Fibroblast of the conjunctiva (primary cell): ENCODE results near the gene IGF1R.

Experiments
- DNase-seq: peaks from one replicate; pipeline ENCODE4 v3.0.0-alpha.2; 2010; ENCODE audit warnings: low read depth

Gene IGF1R

DNA sequence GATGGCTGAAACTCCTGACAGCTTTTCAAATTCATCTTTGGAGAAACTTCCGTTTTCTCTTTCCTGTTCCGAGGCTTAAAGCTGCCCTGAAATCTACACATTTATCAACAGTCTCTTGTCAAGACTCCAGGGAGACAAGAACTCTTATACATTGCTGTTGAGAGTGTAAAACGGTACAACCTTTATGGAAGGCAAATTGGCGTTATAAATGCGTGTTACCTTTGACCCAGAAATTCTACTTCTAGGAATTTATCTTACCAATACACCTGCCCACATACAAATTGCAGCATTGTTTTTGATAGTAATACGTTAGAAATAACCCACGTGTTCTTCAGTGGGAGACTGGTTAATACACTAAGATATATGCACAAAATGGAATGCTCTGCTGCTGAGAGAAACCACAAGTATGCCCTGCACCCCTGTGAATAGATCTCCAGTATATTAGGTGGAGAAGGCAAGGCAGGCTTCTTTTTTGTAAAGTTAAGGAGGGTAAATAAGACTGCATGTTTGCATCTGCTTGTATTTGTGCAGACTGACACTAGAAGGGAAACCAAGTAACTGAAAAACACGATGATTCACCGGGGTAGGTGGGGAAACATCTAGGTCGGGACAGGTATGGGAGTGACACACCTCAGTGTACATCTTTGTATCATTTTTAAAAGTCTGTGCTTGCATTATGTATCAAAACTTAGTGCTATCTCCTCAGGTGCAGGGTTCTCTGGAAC is 97.5 kb downstream of the IGF1R start:
- no peak for DNase-seq

DNA sequence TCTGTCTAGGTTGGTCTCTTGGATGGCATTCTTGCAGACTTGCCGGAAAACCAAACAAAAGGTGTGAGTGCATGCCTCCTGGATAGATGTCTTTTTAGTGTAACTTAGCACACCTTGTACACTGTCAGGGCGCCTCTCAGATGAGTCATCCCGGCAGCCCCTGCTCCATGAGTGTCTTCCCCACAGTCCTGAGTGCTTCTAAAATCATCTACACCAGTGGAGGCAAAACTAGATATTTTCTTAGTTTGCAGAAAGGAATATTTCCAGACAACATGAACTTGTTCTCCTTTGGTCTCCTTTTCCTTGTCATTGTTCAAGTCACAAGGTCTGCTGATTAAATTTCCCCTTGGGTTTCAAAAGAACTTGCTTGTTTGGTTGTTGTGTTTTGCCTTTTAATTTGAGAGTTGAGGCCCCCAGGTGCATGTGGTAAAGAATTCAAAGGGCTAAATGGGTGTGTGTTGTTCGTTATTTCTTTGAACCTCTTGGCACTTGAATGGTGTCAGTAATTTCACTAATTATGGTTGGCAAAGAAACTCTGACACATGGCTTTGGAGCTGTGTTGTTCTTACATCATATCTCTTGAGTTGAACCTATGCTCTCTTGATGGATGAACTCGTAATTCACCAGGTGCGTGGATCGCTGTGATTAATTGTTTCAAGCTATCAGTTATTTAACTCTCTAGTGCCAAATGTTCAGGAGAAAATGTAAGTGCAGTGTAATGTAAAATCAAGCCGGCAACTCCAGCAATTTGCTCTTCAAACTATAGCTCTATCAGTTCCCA is 98.2 kb downstream of the IGF1R start:
- DNase-seq: no peak

DNA sequence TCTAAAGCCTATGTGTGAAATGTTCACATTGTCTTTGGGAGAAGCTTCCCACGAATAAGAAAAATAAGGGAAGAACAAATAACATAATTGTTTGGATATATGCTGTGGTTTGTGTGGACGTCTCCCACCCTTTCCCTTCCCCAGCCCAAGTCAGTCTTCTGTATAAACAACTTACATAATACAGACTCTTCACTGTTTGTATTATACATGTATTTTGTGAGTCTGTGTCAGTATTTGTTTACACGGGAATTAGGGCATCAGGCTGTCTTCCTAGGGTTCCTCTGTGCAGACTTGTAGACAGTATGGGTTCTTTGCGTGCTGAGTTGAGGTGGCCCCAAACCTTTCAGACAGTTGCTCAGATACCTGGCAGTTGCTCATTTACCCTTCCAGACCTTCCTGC is 103.4 kb downstream of the IGF1R start:
- no peak for DNase-seq

DNA sequence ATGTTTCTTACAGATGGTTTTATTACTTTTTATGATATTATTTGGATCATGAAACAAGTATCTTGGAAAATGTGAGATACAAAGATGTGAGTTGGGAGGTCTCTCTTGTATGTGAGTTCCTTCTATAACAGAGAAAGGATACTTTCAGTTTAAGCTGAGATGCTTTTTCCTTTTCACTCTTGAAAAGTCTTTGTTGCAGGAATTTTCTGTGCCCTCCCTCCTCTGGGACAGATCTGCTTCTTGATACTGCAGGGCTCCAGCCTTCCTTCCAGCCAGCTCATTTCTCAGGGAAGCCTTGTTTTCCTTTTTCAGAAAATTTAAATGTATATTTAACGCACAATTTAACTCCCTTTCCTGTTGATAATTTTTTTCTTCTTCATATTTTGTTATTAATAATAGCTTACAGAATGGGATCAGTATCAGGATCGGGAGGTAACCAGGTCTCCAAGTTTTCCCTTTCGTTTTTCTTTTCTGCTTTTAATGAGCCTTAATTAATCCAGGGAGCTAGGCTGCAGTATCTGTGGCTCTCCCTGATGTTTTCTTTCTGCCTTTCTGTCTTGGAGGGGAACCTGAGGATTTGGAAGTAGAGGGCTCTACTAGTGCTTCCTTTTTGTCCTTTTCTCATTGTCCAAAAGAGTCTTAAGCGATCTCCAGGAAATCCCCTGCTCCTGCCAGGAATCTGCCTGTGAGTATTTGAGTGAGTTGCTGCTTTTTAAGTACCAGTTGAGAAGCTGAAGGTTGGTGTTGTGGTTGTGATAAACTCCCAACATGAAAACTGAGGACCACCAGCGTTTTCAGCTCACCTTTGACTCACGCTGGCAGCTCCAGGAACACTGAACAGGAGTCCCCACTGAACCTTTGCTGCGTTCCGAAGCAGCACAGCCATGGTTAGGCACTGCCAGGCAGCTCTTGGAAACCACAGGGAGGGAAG is 105.7 kb downstream of the IGF1R start:
- DNase-seq: no peak

DNA sequence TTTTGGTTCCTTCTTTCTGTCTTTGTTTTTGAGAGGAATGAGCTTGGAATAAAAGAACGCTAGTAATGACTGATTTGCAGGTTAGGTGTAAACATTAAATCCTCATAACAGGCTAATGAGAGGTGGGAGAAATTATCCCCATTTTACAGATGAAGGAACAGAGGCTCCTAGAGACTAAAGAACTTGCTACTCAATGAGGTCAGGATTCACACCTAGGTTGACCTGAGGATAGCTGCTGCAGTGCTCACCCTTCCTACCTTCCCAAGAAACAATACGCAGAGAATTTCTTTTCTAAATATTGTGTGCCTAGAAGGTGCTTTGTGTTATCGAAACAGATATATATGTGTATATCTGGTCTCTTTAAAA is 106.3 kb downstream of the IGF1R start:
- no peak for DNase-seq

DNA sequence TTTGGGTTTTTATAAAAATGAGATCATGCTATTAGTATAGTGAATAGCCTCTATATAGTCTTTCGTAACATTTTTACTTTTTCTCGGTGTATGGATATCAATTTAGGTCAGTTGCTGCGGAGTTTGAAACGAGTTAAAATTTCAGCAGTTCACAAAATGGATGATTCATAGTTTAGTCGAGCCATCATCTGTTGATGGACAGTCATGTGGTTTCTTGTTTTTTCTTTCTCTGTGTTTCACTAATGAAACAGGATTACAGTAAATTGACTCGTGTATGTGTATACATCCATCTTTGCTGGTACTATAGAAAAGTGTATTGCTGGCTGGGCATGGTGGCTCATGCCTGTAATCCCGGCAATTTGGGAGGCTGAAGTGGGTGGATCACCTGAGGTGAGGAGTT is 106.8 kb downstream of the IGF1R start:
- no peak for DNase-seq

DNA sequence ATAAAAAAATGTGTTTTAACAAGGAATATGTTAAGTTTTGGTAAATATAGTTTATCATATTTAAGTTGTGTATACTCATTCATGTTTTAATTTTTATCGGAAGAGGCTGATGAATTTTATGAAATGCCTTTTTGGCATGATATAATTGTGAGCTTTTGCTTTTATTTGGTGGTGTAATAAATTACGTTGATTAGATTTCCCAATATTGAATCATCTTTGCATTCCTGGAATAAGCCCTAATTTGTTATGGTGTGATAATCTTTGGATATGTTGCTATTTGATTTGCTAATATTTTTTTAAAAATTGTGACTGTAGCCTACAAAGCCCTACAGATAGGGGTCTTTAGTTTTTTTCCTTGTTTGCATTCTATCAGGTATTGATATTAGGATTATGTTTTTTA is 107.4 kb downstream of the IGF1R start:
- no peak for DNase-seq

DNA sequence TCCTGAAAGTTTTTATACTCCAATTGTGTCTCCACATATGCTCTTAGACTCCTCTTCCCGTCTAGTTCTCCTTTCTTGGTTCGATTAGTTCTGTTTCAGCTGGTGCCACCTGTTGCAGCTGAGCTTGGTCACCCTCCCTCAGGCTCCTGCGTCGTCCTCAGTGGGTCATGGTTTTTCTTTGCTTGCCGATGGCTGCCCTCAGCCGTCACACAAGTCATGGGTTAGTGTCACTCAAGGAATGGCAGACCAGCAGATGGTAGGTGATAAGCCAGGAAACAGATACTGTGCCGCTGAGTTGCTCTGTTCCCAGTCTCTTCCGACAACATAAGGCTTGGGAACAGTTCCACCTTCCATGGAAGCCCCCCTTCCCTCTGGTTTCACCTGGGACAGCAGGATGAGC is 109.9 kb downstream of the IGF1R start:
- DNase-seq: no peak

DNA sequence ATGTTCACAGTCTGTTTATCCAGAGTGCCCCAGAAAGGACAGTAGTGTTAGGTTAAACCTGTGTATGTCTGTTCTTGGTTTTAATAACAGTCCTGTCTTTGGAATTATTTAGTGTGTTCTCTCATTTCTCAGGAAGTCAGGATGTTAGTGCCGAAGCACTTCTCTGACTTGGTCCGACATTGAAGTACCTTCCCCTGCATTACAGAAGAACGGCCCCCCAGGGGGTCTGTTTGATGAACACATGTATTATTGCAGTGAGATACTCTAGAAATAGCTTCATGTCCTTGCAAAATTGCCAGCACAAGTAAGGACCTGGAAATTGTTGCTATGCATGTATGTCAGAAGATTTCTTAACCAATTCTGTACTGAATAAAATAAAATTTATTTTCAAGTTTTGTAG is 110.9 kb downstream of the IGF1R start:
- DNase-seq: no peak

DNA sequence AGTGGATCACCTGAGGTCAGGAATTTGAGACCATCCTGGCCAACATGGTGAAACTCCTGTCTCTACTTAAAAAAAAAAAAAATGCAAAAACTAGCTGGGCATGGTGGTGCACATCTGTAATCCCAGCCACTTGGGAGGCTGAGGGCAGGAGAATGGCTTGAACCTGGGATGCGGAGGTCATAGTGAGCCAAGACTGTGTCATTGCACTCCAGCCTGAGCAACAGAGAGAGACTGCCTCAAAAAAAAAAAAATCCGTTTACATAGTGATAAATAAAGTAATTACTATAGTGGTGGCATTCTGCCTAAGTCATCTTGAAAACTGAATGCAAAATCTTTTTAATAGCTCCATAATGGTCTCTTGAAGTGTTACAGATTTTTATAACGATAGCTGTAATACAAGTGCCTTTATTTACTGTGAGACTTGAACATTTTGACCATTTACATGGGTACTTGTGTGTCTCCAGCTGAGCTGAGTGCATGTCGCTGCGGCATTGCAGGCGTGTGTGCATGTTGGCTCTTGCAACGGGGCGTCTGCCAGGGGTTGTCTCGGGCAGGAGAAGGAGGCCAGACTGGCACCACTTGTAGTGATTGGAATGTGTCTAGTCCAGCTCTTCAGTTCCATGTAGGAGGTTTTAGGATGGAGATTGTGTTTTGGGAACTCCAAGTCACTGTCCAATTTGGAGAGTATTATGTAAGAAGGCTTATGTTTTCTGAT is 111.9 kb downstream of the IGF1R start:
- DNase-seq: no peak

DNA sequence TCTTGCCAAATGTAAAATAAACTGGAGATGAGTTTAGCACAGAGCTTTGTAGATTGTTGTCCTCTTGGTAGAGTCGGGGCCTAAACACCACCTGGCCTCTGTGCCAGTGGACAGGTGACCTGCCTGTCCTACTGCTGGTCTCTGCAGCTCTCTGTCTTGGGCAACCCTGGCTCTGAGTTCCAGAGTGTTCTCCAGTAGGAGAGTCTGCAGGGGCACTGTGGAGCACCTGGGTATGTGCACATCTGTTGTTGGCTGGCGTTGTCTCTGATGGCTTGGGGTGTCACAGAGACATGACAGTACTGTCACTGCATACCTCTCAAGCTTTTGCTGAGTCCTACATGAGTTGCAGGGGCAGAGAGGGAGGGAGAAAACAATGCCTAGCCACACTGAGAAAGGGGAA is 112.6 kb downstream of the IGF1R start:
- DNase-seq: no peak

DNA sequence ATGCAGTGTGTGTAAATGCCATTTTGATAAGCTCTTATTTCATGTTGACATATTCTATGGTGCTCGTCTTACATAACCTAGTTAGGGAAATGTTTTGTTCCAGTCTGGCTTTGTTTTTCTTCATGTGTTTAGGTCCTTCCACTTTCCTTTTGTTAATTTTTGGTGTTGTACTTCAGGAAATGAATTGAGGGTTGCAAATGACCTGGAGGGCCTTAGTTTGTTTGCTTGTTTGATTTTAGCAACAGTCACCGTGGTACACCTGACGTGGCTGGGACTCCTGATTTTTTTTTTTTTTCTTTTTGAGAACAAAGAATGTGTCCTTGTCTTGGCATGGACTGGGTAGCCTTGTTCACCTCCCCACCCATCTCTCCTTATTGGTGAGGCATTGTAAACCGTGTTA is 114.8 kb downstream of the IGF1R start:
- DNase-seq: no peak

DNA sequence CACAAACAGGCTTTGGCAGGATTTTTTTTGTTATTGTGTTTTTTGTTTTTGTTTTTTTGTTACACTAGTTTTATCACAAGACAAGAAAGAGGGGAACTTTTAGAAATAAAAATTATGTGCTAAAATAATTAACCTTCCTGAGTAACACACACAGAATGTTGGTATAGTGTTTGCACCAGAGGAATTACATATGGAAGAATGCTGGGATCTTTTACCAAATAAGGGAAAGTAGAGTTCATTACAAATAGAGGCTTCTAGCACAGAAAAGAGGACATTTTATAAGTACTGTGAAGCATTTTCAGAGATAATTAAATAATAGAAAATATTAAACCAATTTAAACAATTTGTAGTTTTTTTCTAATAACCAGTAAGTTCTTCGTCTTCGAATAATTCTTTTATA is 116.0 kb downstream of the IGF1R start:
- DNase-seq: no peak

DNA sequence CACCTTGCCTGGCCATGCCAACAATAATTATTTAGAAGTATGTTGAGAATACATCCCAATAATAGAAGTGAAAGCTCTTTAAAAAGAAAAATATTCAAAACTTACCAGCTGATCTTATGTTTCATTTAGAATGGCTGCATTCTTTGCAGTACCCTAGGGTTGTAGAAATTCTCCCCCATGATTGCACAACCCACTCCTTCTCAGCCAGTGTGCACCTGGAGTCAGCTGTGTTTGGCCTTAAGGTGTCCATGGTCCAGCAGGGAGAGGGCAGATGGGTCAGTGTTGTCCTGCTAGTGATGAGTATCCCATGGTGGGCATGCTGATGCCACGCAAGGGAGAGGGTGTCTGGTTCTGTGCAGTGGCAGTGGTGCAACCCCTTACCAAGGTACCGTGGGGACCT is 117.3 kb downstream of the IGF1R start:
- no peak for DNase-seq

DNA sequence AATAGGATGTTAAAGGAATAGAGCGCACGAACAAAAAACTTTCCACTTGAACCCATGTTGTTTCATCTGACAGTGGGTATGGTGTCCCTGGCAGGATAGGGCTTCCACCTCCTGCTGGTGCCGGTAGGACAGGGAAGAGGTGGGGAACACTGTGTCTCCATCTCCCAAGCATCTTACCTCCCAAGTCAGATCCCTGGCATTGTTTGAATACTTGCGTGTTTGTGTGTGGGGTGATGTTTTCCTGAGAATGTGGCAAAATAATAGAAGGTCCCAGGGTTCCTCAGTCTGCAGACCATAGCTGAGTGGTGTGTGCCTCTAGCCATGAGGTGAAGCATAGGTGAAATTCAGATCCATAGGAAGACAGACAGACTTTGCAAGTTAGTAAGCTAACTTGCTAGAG is 119.4 kb downstream of the IGF1R start:
- DNase-seq: no peak

DNA sequence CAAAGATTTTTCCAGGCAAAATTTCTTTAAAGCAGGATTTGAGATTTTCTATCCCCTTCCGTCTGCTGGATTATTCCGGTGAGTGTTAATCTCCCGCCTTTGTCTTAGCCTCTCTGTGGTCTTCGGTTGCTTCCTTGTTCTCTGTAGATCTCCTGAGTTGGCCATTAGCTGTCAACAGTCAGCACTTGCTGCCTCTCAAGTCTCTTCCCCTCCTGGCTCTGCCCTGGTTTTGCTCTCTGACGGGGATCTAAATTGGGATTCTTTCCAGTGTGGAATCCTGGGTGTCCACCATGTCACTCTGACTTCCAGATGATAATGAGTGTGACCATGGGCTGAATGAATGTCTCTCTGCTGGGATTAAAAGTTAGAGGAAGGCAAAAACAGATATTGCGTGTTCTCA is 121.5 kb downstream of the IGF1R start:
- DNase-seq: no peak

DNA sequence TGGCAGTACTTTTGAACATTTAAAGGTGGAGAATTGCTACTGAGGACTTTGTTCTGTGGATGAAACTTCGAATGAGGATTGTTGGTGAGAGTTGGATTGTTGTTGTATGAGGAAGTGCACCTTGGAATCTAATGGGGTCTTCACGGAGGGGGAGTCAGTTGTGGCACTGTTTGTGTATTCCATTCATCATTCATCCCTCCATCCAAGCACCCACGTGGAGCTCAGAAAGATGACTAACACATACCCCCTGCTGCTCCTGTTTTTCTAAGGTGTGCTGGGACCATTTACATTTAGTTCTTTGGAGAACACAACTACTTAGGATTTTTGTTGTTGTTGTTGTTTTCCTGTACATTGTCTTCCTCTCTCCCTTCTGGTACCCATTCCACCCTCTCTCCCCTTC is 122.6 kb downstream of the IGF1R start:
- DNase-seq: no peak

DNA sequence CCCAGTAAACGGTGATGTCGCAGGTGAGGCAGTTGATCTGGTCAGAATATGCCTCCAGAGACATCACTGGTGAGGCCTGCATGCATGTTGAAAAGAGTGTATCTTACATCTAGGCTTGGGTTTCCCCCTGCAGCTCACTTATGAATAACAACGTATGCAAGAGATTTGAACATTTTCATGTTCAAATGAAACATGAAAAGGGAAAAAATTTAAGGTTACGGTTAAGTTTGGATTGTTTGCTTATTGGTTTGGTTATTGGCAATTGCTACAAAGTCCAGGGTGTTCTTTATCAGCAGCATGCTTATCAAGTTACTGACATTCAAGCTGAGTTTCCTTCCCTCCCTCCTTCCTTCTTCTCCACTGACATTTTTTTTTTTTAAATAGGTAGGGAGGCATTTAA is 123.2 kb downstream of the IGF1R start:
- DNase-seq: no peak

DNA sequence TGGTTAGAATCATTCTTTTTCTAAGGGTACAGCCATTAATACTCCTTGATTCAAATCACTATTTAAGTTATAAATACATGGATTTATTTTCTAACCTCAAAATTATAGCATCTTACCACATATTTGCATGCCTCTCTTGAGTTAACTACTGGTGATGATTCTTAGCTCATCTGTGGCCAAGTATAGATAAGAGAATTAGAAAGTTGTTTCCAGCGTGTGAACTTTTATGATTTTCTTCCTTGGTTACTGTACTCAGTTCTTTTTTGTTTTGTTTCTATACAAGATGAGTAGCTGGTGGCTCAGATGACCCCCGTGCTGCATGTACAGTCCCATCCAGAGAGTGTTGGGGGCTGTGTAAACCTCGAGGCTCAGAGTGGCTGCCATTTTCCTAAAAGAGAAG is 124.6 kb downstream of the IGF1R start:
- no peak for DNase-seq

DNA sequence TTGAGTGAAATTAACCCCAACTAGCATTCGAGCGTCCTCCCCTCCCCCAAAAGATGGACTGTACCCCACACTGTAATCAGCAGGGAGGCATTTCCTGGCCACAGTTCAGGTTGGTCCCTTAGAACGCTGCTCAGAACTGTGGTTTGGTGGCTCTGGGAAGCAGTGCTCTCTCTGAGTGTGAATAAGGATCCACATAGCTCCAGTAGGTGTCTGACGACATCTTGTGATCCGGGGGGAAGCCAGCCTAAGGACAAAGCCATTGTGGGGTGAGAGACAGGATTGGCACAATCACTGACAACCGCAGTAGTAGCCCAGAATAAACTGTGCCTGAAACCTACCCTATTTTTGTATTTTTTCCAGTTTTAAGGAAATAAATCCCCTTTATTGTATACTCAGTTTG is 125.3 kb downstream of the IGF1R start:
- DNase-seq: no peak

DNA sequence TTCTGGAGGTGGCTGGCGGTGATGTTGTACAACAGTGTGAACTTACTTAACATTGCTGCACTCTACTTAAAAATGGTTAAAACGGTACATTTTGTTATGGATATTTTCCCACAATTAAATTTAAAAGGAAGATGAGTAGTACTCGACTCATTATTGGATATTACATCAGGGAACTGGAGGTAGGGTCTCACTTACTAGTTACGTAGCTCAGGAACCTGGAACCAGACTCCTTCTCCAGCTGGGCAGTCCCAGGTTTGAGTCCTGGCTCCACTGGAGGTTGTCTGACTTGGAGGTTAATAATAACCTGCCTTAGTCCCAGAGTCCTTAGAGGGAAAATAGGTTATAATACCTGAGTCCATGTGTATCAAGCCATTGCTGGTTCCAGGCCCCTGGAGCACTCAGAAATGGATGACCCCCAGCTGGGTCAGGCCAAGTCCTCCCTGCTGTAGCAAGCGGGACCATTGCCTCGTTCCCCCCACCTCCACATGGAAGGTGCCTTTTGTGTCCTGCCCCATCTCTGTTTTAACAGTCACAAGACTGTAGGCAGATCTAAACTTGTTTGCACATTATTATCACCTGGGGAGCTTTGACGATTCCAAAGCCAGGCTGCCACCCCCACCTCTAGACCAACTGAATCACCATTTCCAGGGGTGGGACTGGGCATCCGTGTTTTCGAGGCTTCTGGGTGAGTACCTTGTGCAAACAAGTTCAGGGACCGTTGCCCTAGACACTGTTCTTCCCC is 126.6 kb downstream of the IGF1R start:
- DNase-seq: no peak
